Posterior vena cava (tissue), 2 donors: ENCODE results near the gene ARHGAP45. TPM values are rescaled to one million over a fixed set of nuclear protein-coding genes. Genes with fewer than 3 reads are reported as not detected.
A peak's percentile ranks its signal among the peaks of the same experiment; 100 is the strongest.

Experiments used
- DNase-seq: peaks from one replicate; pipeline ENCODE4 v3.0.0-alpha.2; 2020; ENCODE audit warnings: low spot score
- intact Hi-C, 2 donors: fragments of 100-400 bp; cut with DNase I; formaldehyde crosslinking; loops; one replicate each; pipeline versions ENCODE4 v1.14.1 to v1.14.2; 2022 to 2023
- total RNA-seq, 2 donors: library from RNA; stranded (reverse); fragmentation: NEBNext Ultra II Directional; extraction: Animal tissue kit (Norgen Biotek cat#: 25700); gene quantifications; one replicate each; pipeline ENCODE4 v1.2.1, GENCODE V29; 2021
- donor health status: DM: yes; HTN: yes; CAD: no.
- donor health status: DM: yes; HTN: yes; CAD: no.

ARHGAP45 gene
- total RNA-seq, 2 donors from 2014 or later: 10.0 to 26.8 TPM

DNA sequence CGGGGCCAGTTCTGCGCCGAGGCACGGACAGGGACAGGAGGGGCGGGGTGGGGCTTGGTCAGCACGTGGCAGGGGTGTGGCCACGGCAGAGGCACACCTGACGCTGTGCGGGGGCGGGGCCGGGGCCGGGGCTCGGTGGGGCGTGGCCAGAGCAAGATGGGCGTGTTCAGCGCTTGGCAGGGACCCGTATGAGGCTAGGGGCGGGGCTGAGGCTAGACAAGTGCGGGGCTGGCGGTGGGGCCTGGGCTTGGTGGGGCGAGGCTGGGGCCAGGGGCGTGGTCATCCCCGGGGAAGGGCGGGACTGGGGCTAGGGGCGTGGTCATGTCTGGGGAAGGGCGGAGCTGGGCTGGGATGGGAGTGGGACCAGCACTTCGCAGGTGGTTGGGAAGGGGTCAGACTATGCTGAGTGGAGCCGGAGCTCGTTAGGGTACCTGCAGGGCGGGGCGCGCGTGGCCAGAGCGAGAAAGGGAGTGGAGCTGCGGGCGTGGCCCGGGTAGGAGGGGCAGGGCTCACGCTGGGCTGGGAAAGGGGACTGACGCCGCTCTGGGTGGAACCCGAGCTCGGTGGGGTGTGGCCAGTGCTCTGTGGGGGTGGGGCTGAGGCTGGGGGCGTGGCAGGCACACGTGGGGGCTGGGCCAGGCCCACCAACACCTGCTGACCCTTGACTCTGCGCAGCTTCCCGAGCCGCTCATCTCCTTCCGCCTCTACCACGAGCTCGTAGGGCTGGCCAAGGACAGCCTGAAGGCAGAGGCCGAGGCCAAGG is 15.4 kb downstream of the ARHGAP45 start:
- intact Hi-C loops: loop anchor here in 1 of 2 donors (5.0 kb wide), 1 partner anchor 35 kb away; no protein-coding TSS in a partner anchor

DNA sequence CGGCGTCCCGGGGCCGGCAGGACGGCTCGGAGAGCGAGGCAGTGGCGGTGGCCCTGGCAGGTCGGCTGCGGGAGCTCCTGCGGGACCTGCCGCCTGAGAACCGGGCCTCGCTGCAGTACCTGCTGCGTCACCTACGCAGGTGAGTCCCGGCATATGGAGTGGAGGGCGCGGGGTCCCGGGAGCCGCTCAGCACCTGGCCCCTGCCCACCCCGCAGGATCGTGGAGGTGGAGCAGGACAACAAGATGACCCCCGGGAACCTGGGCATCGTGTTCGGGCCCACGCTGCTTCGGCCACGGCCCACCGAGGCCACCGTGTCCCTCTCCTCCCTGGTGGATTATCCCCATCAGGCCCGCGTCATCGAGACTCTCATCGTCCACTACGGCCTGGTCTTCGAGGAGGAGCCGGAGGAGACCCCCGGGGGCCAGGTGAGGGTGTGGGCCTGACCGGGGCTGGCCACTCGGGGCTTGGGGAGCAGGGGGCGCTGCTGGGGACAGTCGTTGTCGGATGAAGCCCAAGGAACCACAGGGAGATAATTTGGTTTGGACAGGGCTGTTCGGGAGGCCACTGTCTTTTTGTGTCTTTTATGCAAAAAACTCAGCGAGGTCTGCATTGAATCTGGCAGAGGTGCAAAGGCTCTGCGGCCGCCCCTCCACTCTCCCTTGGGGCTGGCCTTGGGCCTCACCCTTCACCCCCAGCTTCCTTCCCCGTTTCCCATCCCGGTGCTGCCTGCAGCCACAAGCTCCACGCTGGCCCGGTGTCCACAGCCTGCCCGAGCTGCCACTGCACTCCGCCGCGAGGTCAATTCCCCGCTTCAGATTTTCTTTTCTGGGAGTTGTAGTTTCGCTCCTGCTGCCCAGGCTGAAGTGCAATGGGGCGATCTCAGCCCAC is 16.2 kb downstream of the ARHGAP45 start:
- peak; percentile 74 for DNase-seq
- intact Hi-C loops: loop anchor here in 1 of 2 donors (5.0 kb wide), 1 partner anchor 36 kb away; no protein-coding TSS in a partner anchor

More for the DNA sequence above, 15.4 kb downstream of the ARHGAP45 start:
- peak; percentile 85 for DNase-seq

- peak; percentile 65 for DNase-seq
- intact Hi-C loops: loop anchor here in 1 of 2 donors (5.0 kb wide), 1 partner anchor 37 kb away; no protein-coding TSS in a partner anchor
Observed at GRCh38 chr19:1084024-1084868, 17.3 kb downstream of the ARHGAP45 start.

DNA sequence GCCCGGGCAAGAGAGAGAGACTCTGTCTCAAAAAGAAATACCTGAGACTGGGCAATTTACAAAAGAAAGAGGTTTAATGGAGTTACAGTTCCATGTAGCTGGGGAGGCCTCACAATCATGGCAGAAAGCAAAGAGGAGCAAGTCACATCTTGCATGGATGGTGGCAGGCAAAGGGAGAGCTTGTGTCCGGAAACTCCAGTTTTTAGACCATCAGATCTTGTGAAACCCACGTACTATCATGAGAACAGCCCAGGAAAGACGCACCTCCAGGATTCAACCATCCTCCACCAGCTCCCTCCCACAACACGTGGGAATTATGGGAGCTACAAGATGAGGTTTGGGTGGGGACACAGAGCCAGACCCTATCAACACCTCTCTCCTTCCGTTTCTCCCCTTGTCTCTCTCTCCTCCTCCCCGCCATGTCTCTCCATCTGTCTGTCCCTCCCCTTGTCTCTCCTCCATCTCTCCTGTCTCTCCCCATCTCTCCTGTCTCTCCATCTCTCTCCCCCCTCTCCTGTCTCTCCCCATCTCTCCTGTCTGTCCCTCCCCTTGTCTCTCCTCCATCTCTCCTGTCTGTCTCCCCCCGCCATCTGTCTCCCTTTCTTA is 18.2 kb downstream of the ARHGAP45 start:
- no peak for DNase-seq
- intact Hi-C loops: no loop called here

GRCh38 chr19:1085676-1086442 is 18.9 kb downstream of the ARHGAP45 start:
- intact Hi-C loops: no loop called here

DNA sequence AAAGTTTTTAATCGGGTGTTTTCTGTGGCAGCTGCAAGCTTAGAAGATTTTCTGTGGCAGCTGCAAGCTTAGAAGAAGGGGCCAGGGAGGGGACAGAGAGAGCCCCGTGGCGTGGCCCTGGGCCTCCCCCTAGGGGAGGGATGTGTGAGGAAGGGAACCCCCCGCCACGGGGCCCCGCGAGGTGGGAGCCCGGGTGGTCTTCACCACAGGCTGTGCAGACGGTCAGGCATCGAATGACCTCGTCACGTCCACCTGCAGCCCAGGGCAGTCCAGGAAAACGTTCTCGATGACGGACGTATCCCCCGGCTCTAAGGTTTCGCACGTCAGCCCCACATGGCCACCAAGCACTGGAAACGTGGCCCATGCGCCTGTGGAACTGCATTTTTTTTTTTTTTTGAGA is 19.6 kb downstream of the ARHGAP45 start:
- intact Hi-C loops: no loop called here
- DNase-seq: no peak

More at GRCh38 chr19:1085676-1086442, 18.9 kb downstream of the ARHGAP45 start:
- no peak for DNase-seq

- peak; percentile 91 for DNase-seq
- intact Hi-C loops: no loop called here
Observed at GRCh38 chr19:1087813-1088415, 20.9 kb downstream of the ARHGAP45 start.

DNA sequence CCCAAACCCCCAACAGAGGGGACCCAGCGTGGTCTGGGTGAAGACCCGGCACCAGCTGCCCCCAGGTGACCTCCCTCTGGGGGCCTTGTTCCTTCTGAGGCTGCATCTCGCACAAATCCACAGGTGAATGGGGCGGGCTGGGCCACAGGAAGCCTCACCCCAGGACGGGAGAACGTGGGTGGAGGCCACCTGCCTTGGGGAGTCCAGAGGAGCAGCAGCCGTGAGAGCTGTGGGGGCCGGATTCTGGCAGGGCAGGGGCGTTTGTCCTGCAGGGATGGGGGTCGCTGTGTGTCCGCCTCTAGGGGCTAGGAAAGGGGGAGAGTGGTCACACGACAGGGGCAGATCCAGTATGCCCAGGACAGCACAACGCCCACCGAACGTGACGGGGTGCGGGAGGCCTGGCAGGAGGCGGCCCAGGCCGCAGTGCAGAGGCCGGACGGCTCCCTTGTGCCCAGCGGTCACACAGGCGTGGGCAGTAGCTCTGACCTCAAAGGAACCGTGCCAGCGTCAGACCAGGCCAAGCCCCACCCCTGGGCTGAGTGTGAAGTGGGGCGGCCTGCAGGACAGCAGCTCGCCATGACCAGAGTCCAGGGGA is 21.5 kb downstream of the ARHGAP45 start:
- intact Hi-C loops: no loop called here
- DNase-seq: no peak

DNA sequence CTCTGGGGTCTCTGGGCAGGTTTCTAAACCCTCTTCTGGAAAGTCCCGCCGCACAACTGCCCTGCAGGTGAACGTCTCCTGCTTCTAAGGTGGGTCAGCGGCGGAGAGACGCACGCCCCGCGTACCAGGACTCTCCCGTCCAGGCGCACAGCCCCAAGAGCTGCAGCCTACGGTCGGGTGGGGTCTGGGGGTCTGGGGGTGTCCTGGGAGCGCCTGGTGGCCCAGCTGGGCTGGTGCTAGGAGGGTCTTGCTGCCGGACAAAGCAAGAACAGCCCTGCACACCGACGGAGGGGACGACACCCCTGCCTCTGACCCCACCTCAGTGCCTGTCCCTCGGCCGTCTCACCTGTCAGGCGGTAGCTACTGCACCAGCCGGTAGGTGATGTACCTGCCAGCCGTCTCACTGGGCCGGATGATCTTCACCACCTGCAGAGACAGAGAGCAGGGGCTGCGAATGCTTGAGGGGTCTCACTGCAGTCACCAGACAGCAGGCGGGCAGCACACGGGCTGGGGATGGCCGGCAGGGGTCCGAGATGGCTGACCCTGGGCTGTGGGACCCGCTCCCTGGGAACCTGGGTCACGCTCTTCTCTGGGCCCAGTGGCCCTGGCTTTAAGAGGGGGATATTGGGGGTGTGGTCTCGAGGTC is 22.3 kb downstream of the ARHGAP45 start:
- no peak for DNase-seq
- intact Hi-C loops: no loop called here

DNA sequence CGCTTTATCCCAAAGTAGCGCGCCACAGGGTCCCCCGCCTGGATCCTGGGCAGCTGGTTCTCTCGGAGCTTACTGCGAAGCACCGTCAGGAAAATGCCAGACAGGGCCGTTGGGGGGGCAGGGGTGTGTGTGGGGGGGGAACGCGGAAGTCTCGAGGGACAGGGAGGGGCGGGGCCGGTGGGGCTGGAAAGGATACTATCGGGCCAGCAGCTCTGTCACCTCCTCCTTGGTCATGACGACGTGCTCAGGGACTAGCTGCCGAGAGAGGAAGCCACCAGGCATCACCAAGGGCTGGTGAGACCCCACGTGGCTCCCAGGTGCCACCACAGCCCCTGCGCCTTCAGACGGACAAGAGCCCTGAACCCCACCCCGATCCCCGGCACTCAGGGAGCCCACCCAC is 22.9 kb downstream of the ARHGAP45 start:
- intact Hi-C loops: no loop called here
- DNase-seq: no peak

DNA sequence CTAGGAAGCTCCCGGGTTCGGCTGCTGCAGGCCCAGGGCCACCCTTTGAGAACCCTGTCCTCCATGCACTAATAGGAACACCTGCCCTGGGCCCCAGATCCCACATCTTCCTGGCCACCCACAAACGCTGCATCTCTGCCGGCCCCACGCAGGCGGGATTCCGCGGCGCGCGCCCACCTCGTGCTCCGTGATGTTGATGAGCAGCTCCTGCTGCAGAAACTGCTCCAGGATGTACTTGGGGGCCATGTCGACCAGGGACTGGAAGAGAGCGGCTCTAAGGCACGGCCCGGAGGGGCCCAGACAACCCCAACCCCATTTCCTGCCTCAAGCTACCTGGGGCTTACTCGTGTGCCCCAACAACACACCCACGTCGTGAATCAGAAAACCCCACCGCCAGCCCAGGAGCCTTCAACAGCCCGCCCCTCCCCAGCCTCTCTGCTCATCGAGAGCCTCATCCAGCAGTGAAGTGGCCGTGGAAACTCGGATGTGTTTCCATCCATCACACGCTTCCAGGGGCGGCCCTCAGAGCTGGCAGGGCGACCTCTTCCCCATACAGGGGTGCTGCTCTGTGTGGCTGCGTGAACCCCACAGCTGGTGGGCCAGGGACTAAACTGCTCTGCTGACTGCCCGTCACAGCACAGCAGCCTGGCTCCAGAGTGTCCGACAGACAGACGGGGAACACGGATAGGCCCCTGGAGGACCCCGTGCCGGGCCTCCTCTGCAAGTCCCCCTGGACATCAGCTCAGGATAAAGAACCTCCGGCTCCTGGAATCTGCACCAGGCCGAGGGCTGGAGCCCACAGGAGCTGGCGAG is 24.0 kb downstream of the ARHGAP45 start:
- intact Hi-C loops: loop anchor here in 1 of 2 donors (1.0 kb wide), 1 partner anchor 38 kb away; no protein-coding TSS in a partner anchor
- DNase-seq: no peak

DNA sequence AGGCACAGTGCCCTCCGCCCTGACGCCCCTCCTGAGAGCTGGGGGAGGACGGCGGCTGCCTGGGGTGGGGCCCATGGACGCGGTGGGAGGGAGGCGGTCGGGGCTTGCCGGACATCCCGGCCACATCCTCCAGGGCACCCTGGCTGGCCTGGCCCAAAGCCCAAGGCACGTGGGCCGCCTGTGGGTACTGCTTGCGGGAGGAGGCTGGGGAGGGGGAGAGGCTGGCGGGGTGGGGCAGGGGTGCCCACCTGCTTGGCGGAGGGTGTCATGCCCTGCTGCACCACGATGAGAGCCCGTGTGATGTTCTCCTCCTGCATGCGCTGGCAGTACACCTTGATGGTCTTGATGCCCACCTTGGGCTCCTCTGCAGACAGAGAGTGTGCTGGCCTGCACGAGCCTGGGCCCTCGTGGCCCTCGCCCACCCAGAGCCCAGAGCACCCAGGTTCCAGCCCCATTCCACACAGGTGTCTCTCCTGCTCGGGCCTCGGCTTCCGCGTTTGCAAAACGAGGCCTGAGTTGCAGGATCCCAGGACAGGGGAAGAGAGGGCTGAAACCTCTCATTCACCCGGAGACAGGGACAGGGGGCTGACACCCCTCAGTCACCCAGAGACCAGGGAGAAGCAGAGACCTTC is 24.7 kb downstream of the ARHGAP45 start:
- DNase-seq: no peak
- intact Hi-C loops: loop anchor here in 1 of 2 donors (1.0 kb wide), 1 partner anchor 38 kb away; no protein-coding TSS in a partner anchor

GRCh38 chr19:1093330-1093729 is 26.4 kb downstream of the ARHGAP45 start:
- intact Hi-C loops: no loop called here

GRCh38 chr19:1093811-1094553 is 27.0 kb downstream of the ARHGAP45 start:
- intact Hi-C loops: no loop called here
- DNase-seq: no peak

More at GRCh38 chr19:1093330-1093729, 26.4 kb downstream of the ARHGAP45 start:
- no peak for DNase-seq

GRCh38 chr19:1094655-1094977 is 27.6 kb downstream of the ARHGAP45 start:
- intact Hi-C loops: no loop called here
- DNase-seq: no peak
